Endothelial cell (in vitro differentiated cells): ENCODE measurements around the gene NLRC5. TPM values are rescaled to one million over a fixed set of nuclear protein-coding genes. Genes with fewer than 3 reads are reported as not detected.

ENCODE experiments used
- DNase-seq: peaks from one replicate; pipeline ENCODE4 v3.0.0; 2021; ENCODE audit warnings: low spot score
- H3K27ac Mint-ChIP-seq: one replicate; pipeline ENCODE4 v1.8.0; 2021; ENCODE audit warnings: mixed read lengths, inconsistent platforms; ENCODE audit not compliant: unreplicated experiment
- H3K27me3 Mint-ChIP-seq: one replicate; pipeline ENCODE4 v1.8.0; 2021; ENCODE audit warnings: mild to moderate bottlenecking, moderate library complexity, mixed read lengths, inconsistent platforms; ENCODE audit not compliant: unreplicated experiment
- H3K36me3 Mint-ChIP-seq: one replicate; pipeline ENCODE4 v1.8.0; 2021; ENCODE audit warnings: mild to moderate bottlenecking, low read depth, mixed read lengths, inconsistent platforms; ENCODE audit not compliant: unreplicated experiment
- H3K4me1 Mint-ChIP-seq: one replicate; pipeline ENCODE4 v1.8.0; 2021; ENCODE audit warnings: mild to moderate bottlenecking, mixed read lengths, inconsistent platforms; ENCODE audit not compliant: unreplicated experiment
- H3K4me3 Mint-ChIP-seq: one replicate; pipeline ENCODE4 v1.8.0; 2021; ENCODE audit warnings: mild to moderate bottlenecking, mixed read lengths, inconsistent platforms; ENCODE audit not compliant: unreplicated experiment
- H3K9me3 Mint-ChIP-seq: one replicate; pipeline ENCODE4 v1.8.0; 2021; ENCODE audit warnings: mixed read lengths, inconsistent platforms; ENCODE audit not compliant: unreplicated experiment
- CTCF ChIP-seq: fragments of 200-600 bp; sonication (generic); IDR thresholded peaks from one replicate; pipeline ENCODE4 v1.5.0; 2021; ENCODE audit warnings: antibody characterized with exemption; ENCODE audit not compliant: unreplicated experiment
- total RNA-seq: library from RNA; stranded (reverse); fragmentation: NEBNext Ultra II Directional; extraction: Animal tissue kit (Norgen Biotek cat#: 25700); gene quantifications from one replicate; pipeline ENCODE4 v1.2.1, GENCODE V29; 2021; ENCODE audit not compliant: unreplicated experiment

Gene NLRC5
- total RNA-seq, 1 donor from 2014 or later = 2.4 TPM

GRCh38 chr16:57048095-57048494 lies 58.7 kb downstream of the NLRC5 start:
- DNase-seq = no peak
- Mint-ChIP-seq H3K27ac (peak overlapping the region; percentile 6), H3K9me3 (no peaks in the 10 kb centered on the region), H3K4me3 (no peak overlapping the region), H3K27me3 (peaks cover 8% of the 10 kb centered on the region), H3K36me3 (no peaks in the 10 kb centered on the region), H3K4me1 (peaks cover 9% of the 10 kb centered on the region)
- TF ChIP-seq CTCF = no peak

- H3K9me3 Mint-ChIP-seq = no peaks in the 10 kb centered on the region
- H3K27ac Mint-ChIP-seq = no peak overlapping the region
- no peak for DNase-seq
- TF ChIP-seq CTCF = no peak
- no peaks in the 10 kb centered on the region for H3K36me3 Mint-ChIP-seq
- H3K4me3 Mint-ChIP-seq = no peak overlapping the region
- H3K4me1 Mint-ChIP-seq = peaks cover 6% of the 10 kb centered on the region
- H3K27me3 Mint-ChIP-seq = peaks cover 7% of the 10 kb centered on the region
Observed at GRCh38 chr16:57049678-57050077, 60.3 kb downstream of the NLRC5 start.

GRCh38 chr16:57051696-57052228 lies 62.4 kb downstream of the NLRC5 start:
- no peaks in the 10 kb centered on the region for H3K36me3 Mint-ChIP-seq
- TF ChIP-seq CTCF = no peak
- no peak overlapping the region for H3K4me3 Mint-ChIP-seq
- no peak for DNase-seq
- H3K9me3 Mint-ChIP-seq = no peaks in the 10 kb centered on the region
- no peak overlapping the region for H3K27ac Mint-ChIP-seq
- H3K4me1 Mint-ChIP-seq = no peaks in the 10 kb centered on the region
- peaks cover 9% of the 10 kb centered on the region for H3K27me3 Mint-ChIP-seq

- no peak overlapping the region for H3K27ac Mint-ChIP-seq
- H3K36me3 Mint-ChIP-seq = peaks cover 4% of the 10 kb centered on the region
- peaks cover 7% of the 10 kb centered on the region for H3K27me3 Mint-ChIP-seq
- DNase-seq = no peak
- no peak overlapping the region for H3K4me3 Mint-ChIP-seq
- H3K4me1 Mint-ChIP-seq = no peaks in the 10 kb centered on the region
- TF ChIP-seq CTCF = no peak
- no peaks in the 10 kb centered on the region for H3K9me3 Mint-ChIP-seq
Observed at GRCh38 chr16:57053206-57053605, 63.8 kb downstream of the NLRC5 start.

- Mint-ChIP-seq H3K27me3 (peaks cover 6% of the 10 kb centered on the region), H3K4me3 (no peak overlapping the region), H3K4me1 (no peaks in the 10 kb centered on the region), H3K9me3 (no peaks in the 10 kb centered on the region), H3K36me3 (peaks cover 4% of the 10 kb centered on the region), H3K27ac (no peak overlapping the region)
- DNase-seq = no peak
- no peak for TF ChIP-seq CTCF
Observed at GRCh38 chr16:57054338-57054737, 65.0 kb downstream of the NLRC5 start.
